Measurements from ENCODE around the gene INTS13. TPM values are rescaled to one million over a fixed set of nuclear protein-coding genes. Genes with fewer than 3 reads are reported as not detected.
A peak's percentile ranks its signal among the peaks of the same experiment; 100 is the strongest.
"Not testable (repeated sequence)": the region's sequence is repeated elsewhere in the genome, so short reads cannot be mapped to it uniquely, and the experiment has no call there.

INTS13 gene
- total and polyA plus RNA-seq, 2 donors (not counting 1 experiment from before 2014, with no cell fraction given): 29.2 to 33.0 TPM

GRCh38 chr12:26868447-26869103 is 69.2 kb downstream of the INTS13 start:
- no peak for TF ChIP-seq EZH2 (IDR thresholded peaks at IDR 0.05; ENCODE audit: low read length, missing control alignments)
- TF ChIP-seq CTCF (conservative IDR thresholded peaks at IDR 0.05 in 1 of 2, IDR thresholded peaks at IDR 0.05 in 1 of 2; ENCODE audit: low read depth in 1 of 2, low read length in 2 of 2): no peak
- no peak overlapping the region for H3K4me2 ChIP-seq (ENCODE audit: extremely low read depth, insufficient read depth, low read length)
- DNase-seq (ENCODE audit: low read depth in 2 of 2): no peak
- peaks cover 4% of the 10 kb centered on the region for H3K27me3 ChIP-seq (ENCODE audit: control insufficient read depth, insufficient read depth, low read length)
- no peaks in the 10 kb centered on the region for H3K36me3 ChIP-seq (ENCODE audit: control insufficient read depth, insufficient read depth, low read length)
- no peak overlapping the region for H3K27ac ChIP-seq (ENCODE audit: insufficient read depth, low read length)
- no peaks in the 10 kb centered on the region for H3K79me2 ChIP-seq (ENCODE audit: control insufficient read depth, insufficient read depth, low read length)
- H2AFZ ChIP-seq (ENCODE audit: low read length): no peak overlapping the region
- no peak overlapping the region for H3K9ac ChIP-seq (ENCODE audit: insufficient read depth, low read length)
- no peak overlapping the region for H3K4me3 ChIP-seq (replicated peaks in 1 of 4; ENCODE audit: control extremely low read depth in 1 of 4, insufficient read depth in 1 of 4, low read depth in 3 of 4, low read length in 4 of 4)
- no peaks in the 10 kb centered on the region for H3K9me3 ChIP-seq (ENCODE audit: control insufficient read depth, insufficient read depth, low read depth, low read length)
- no peaks in the 10 kb centered on the region for H3K4me1 ChIP-seq (ENCODE audit: control insufficient read depth, extremely low read depth, insufficient read depth, low read length)
- no peaks in the 10 kb centered on the region for H4K20me1 ChIP-seq (ENCODE audit: control insufficient read depth, extremely low read depth, insufficient read depth, low read length)

- H3K27me3 ChIP-seq (ENCODE audit: control insufficient read depth, insufficient read depth, low read length): peaks cover 4% of the 10 kb centered on the region
- no peak overlapping the region for H3K4me2 ChIP-seq (ENCODE audit: extremely low read depth, insufficient read depth, low read length)
- H3K36me3 ChIP-seq (ENCODE audit: control insufficient read depth, insufficient read depth, low read length): no peaks in the 10 kb centered on the region
- no peaks in the 10 kb centered on the region for H3K79me2 ChIP-seq (ENCODE audit: control insufficient read depth, insufficient read depth, low read length)
- H3K4me1 ChIP-seq (ENCODE audit: control insufficient read depth, extremely low read depth, insufficient read depth, low read length): no peaks in the 10 kb centered on the region
- DNase-seq (ENCODE audit: low read depth in 2 of 2): no peak
- no peak overlapping the region for H2AFZ ChIP-seq (ENCODE audit: low read length)
- TF ChIP-seq EZH2 (IDR thresholded peaks at IDR 0.05; ENCODE audit: low read length, missing control alignments): no peak
- TF ChIP-seq CTCF (conservative IDR thresholded peaks at IDR 0.05 in 1 of 2, IDR thresholded peaks at IDR 0.05 in 1 of 2; ENCODE audit: low read depth in 1 of 2, low read length in 2 of 2): no peak
- no peaks in the 10 kb centered on the region for H4K20me1 ChIP-seq (ENCODE audit: control insufficient read depth, extremely low read depth, insufficient read depth, low read length)
- no peak overlapping the region for H3K9ac ChIP-seq (ENCODE audit: insufficient read depth, low read length)
- H3K9me3 ChIP-seq (ENCODE audit: control insufficient read depth, insufficient read depth, low read depth, low read length): no peaks in the 10 kb centered on the region
- H3K27ac ChIP-seq (ENCODE audit: insufficient read depth, low read length): no peak overlapping the region
- no peak overlapping the region for H3K4me3 ChIP-seq (replicated peaks in 1 of 4; ENCODE audit: control extremely low read depth in 1 of 4, insufficient read depth in 1 of 4, low read depth in 3 of 4, low read length in 4 of 4)
Observed at GRCh38 chr12:26867080-26867479, 70.7 kb downstream of the INTS13 start.

GRCh38 chr12:26863515-26863914 is 74.3 kb downstream of the INTS13 start:
- Histone ChIP-seq H3K27me3 (ENCODE audit: control insufficient read depth, insufficient read depth, low read length) (no peaks in the 10 kb centered on the region), H4K20me1 (ENCODE audit: control insufficient read depth, extremely low read depth, insufficient read depth, low read length) (no peaks in the 10 kb centered on the region), H3K27ac (ENCODE audit: insufficient read depth, low read length) (no peak overlapping the region), H3K4me2 (ENCODE audit: extremely low read depth, insufficient read depth, low read length) (no peak overlapping the region), H3K4me1 (ENCODE audit: control insufficient read depth, extremely low read depth, insufficient read depth, low read length) (no peaks in the 10 kb centered on the region), H3K36me3 (ENCODE audit: control insufficient read depth, insufficient read depth, low read length) (no peaks in the 10 kb centered on the region), H3K79me2 (ENCODE audit: control insufficient read depth, insufficient read depth, low read length) (no peaks in the 10 kb centered on the region), H3K9me3 (ENCODE audit: control insufficient read depth, insufficient read depth, low read depth, low read length) (no peaks in the 10 kb centered on the region), H3K4me3 (replicated peaks in 1 of 4; ENCODE audit: control extremely low read depth in 1 of 4, insufficient read depth in 1 of 4, low read depth in 3 of 4, low read length in 4 of 4) (no peak overlapping the region), H3K9ac (ENCODE audit: insufficient read depth, low read length) (no peak overlapping the region), H2AFZ (ENCODE audit: low read length) (no peak overlapping the region)
- DNase-seq (ENCODE audit: low read depth in 2 of 2): peak in 1 of 2 donors; percentile 34
- TF ChIP-seq EZH2 (IDR thresholded peaks at IDR 0.05; ENCODE audit: low read length, missing control alignments) (no peak), CTCF (conservative IDR thresholded peaks at IDR 0.05 in 1 of 2, IDR thresholded peaks at IDR 0.05 in 1 of 2; ENCODE audit: low read depth in 1 of 2, low read length in 2 of 2) (peak; percentile 32 to 51)

GRCh38 chr12:26862787-26863186 is 75.0 kb downstream of the INTS13 start:
- H3K9ac ChIP-seq (ENCODE audit: insufficient read depth, low read length); H3K9me3 ChIP-seq (ENCODE audit: control insufficient read depth, insufficient read depth, low read depth, low read length); H3K79me2 ChIP-seq (ENCODE audit: control insufficient read depth, insufficient read depth, low read length); H3K27me3 ChIP-seq (ENCODE audit: control insufficient read depth, insufficient read depth, low read length); H3K27ac ChIP-seq (ENCODE audit: insufficient read depth, low read length); H2AFZ ChIP-seq (ENCODE audit: low read length); DNase-seq (ENCODE audit: low read depth in 2 of 2); H3K4me3 ChIP-seq (replicated peaks in 1 of 4; ENCODE audit: control extremely low read depth in 1 of 4, insufficient read depth in 1 of 4, low read depth in 3 of 4, low read length in 4 of 4); H3K36me3 ChIP-seq (ENCODE audit: control insufficient read depth, insufficient read depth, low read length); H3K4me1 ChIP-seq (ENCODE audit: control insufficient read depth, extremely low read depth, insufficient read depth, low read length); H3K4me2 ChIP-seq (ENCODE audit: extremely low read depth, insufficient read depth, low read length); H4K20me1 ChIP-seq (ENCODE audit: control insufficient read depth, extremely low read depth, insufficient read depth, low read length): not testable (repeated sequence)
